Mucosa of descending colon (tissue), 3 donors: ENCODE results near the gene PANX2. TPM values are rescaled to one million over a fixed set of nuclear protein-coding genes. Genes with fewer than 3 reads are reported as not detected.

Source experiments
- ATAC-seq: fragments of 200-7000 bp; cut with Tn5 transposase; one replicate; pipeline ENCODE4 v1.9.1; 2020; ENCODE audit warnings: mild to moderate bottlenecking, moderate library complexity
- DNase-seq, 3 donors: peaks; one replicate each; pipeline ENCODE4 v3.0.0-alpha.2; 2020
- H3K36me3 ChIP-seq: fragments of 200-600 bp; one replicate; pipeline ENCODE4 v1.8.0; 2021; ENCODE audit warnings: low read depth, mild to moderate bottlenecking
- H3K4me1 ChIP-seq: fragments of 200-600 bp; one replicate; pipeline ENCODE4 v1.8.0; 2021; ENCODE audit warnings: low read depth, mild to moderate bottlenecking
- H3K4me3 ChIP-seq: fragments of 200-600 bp; one replicate; pipeline ENCODE4 v1.8.0; 2021; ENCODE audit warnings: mild to moderate bottlenecking
- H3K9me3 ChIP-seq: fragments of 200-600 bp; one replicate; pipeline ENCODE4 v1.8.0; 2021; ENCODE audit warnings: mild to moderate bottlenecking
- intact Hi-C, 2 donors: fragments of 100-400 bp; cut with DNase I in 1 of 2; cut with micrococcal nuclease in 1 of 2; formaldehyde crosslinking; loops; one replicate each; pipeline versions ENCODE4 v1.11.0 to v1.11.1; 2022; cut with DNase I, micrococcal nuclease
- long read RNA-seq, 2 donors: library from polyadenylated mRNA; unstranded; transcript quantifications; one replicate each; pipeline ENCODE4 v2.0.0, GENCODE V29; 2019 to 2021
- total RNA-seq, 3 donors: library from RNA; stranded (reverse); fragmentation: NEBNext Ultra II Directional in 2 of 3; extraction: Animal tissue kit (Norgen Biotek cat#: 25700) in 2 of 3; gene quantifications; one replicate each; pipeline versions ENCODE4 v1.2.1 to v1.2.4, GENCODE V29; 2021 to 2023
- TF ChIP-seq, protein P1 (sequence below): fragments of 200-600 bp; IDR thresholded peaks from one replicate; pipeline ENCODE4 v1.8.0; 2022; ENCODE audit warnings: antibody characterized with exemption, mild to moderate bottlenecking
- donor health status: DM: no; HTN: no; CAD: no; lungs with moderate emphysema.
- donor health status: DM: no; HTN: no; CAD: no.
- donor health status: DM: no; HTN: yes; CAD: no.

The PANX2 gene, protein sequence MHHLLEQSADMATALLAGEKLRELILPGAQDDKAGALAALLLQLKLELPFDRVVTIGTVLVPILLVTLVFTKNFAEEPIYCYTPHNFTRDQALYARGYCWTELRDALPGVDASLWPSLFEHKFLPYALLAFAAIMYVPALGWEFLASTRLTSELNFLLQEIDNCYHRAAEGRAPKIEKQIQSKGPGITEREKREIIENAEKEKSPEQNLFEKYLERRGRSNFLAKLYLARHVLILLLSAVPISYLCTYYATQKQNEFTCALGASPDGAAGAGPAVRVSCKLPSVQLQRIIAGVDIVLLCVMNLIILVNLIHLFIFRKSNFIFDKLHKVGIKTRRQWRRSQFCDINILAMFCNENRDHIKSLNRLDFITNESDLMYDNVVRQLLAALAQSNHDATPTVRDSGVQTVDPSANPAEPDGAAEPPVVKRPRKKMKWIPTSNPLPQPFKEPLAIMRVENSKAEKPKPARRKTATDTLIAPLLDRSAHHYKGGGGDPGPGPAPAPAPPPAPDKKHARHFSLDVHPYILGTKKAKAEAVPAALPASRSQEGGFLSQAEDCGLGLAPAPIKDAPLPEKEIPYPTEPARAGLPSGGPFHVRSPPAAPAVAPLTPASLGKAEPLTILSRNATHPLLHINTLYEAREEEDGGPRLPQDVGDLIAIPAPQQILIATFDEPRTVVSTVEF
- under 1 TPM in 1 of 3 donors, not detected in 2; 0.44 TPM for total RNA-seq
- long read RNA-seq, donor 1, partial matches to known transcripts, result 0 of 2 reads
- long read RNA-seq, donor 1, other reads (novel, unspliced or antisense), result 2 of 2 reads
- long read RNA-seq, donor 2, result 0 reads

DNA sequence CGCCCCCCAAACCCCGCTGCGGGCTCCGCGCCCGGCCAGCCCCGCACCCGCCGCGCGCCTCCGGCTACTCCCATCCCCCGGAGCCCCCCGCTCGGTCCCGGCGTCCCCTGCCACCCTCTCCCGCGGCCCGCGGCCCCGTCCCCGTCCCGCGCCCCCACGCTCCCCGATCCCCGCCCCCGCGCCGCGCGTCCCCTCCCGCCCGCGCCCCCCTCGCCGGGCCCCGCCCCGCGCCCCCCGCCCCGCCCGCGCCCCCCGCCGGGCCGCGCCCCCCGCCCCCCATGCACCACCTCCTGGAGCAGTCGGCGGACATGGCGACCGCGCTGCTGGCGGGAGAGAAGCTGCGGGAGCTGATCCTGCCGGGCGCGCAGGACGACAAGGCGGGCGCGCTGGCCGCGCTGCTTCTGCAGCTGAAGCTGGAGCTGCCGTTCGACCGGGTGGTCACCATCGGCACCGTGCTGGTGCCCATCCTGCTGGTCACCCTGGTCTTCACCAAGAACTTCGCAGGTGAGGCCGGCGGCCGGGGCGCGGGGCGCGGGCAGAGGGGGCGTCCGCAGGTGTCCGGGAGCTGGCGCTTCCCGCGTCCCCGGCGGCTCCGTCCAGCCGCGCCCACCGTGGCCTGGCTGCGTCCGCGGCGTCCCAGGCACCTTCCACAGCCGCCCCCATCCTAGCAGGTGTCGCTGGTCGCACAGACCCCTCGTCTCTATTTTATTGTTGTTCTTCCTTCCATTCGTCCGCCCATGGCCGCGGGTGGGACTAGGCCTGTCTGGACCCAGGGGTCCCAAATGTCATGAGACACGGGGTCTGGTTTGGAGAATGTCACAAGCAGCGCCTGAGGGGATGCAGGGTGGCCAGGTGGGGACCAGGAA, at the start of gene PANX2:
Gene PANX2, plus strand, starts transcription at position 279 of the 866 bp plus-strand sequence. Its CDS starts 0 bp downstream, at position 279.
- Histone ChIP-seq H3K4me1 (peaks cover 2% of the 10 kb centered on the region), H3K4me3 (no peak within 1 kb of the TSS), H3K9me3 (no peaks in the 10 kb centered on the region), H3K36me3 (no peaks in the 10 kb centered on the region)
- peak in 1 of 3 donors; percentile 38 for DNase-seq
- intact Hi-C loops, result no loop called here
- TF ChIP-seq, protein P1, sequence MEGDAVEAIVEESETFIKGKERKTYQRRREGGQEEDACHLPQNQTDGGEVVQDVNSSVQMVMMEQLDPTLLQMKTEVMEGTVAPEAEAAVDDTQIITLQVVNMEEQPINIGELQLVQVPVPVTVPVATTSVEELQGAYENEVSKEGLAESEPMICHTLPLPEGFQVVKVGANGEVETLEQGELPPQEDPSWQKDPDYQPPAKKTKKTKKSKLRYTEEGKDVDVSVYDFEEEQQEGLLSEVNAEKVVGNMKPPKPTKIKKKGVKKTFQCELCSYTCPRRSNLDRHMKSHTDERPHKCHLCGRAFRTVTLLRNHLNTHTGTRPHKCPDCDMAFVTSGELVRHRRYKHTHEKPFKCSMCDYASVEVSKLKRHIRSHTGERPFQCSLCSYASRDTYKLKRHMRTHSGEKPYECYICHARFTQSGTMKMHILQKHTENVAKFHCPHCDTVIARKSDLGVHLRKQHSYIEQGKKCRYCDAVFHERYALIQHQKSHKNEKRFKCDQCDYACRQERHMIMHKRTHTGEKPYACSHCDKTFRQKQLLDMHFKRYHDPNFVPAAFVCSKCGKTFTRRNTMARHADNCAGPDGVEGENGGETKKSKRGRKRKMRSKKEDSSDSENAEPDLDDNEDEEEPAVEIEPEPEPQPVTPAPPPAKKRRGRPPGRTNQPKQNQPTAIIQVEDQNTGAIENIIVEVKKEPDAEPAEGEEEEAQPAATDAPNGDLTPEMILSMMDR, result no peak
- no peak for ATAC-seq

DNA sequence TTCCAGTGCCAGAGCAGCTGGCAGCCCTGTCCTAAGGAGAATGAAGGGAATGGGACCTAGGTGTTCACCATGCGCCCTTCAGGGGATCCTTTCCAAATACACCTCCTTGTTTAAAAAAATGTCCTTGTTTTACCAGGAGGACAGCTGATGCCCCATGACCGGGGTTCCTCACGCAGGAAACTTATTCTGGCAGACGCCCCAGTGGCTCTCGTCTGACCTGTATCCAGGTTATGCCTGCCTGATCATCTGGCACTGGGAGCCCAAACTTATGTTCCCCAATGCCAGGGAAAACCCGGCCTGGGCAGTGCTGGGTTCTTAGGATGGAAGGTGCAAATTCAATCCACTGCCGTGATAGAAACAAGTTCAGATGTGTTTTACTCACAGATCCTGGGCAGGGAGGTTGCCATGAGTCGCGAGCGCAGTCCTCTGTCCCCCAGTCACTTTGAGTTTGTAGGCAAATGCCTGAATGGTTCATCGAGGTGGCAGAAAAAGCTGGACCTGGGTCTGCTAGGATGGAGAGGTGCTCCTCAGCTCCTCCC, 49.3 kb upstream of the PANX2 start:
- DNase-seq, result no peak
- intact Hi-C loops, result no loop called here
- Histone ChIP-seq H3K4me1 (no peaks in the 10 kb centered on the region), H3K4me3 (no peak overlapping the region), H3K9me3 (peaks cover 4% of the 10 kb centered on the region), H3K36me3 (no peaks in the 10 kb centered on the region)
- no peak for ATAC-seq
- TF ChIP-seq, protein P1, result no peak

DNA sequence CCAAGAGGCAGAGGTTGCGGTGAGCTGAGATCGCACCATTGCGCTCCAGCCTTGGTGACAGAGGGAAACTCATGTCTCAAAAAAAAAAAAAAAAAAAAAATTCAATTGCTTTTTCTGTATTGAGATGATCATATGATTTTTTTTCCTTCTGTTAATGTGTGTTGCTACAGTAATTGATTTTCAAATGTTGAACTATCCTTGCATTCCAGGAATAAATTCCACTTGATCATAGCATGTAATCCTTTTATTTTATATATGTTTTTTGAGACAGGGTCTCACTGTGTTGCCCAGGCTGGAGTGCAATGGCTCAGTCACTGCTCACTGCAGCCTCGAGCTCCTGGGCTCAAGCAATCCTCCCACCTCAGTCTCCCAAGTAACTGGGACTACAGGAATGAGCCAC, 47.4 kb upstream of the PANX2 start:
- TF ChIP-seq, protein P1, result no peak
- intact Hi-C loops, result no loop called here
- Histone ChIP-seq H3K9me3 (peaks cover 4% of the 10 kb centered on the region), H3K4me1 (no peaks in the 10 kb centered on the region), H3K36me3 (no peaks in the 10 kb centered on the region), H3K4me3 (no peak overlapping the region)
- ATAC-seq (no peak), DNase-seq (no peak)

DNA sequence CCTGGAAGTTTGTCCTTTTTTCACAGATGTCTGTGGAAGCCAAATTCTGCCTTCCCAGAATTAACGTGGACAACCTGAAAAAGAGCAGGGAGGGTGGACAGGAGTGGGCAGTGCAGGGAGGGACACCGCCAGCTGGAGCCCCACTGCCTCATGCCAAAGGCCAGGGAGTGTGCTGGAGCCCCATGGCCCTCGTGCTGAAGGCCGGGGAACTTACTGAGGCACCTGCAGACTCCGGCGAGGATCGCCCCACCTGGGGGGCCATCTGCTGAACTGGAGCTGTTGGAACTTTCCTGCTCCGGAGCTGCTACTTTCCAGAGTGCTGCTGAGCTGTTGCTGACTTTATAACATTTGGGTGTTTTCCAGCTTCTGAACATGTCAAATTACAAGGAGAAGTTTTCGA, 45.5 kb upstream of the PANX2 start:
- ATAC-seq (no peak), DNase-seq (no peak)
- intact Hi-C loops, result no loop called here
- H3K36me3 ChIP-seq, result no peaks in the 10 kb centered on the region
- TF ChIP-seq, protein P1, result no peak
- peaks cover 4% of the 10 kb centered on the region for H3K9me3 ChIP-seq
- no peaks in the 10 kb centered on the region for H3K4me1 ChIP-seq
- H3K4me3 ChIP-seq, result no peak overlapping the region

DNA sequence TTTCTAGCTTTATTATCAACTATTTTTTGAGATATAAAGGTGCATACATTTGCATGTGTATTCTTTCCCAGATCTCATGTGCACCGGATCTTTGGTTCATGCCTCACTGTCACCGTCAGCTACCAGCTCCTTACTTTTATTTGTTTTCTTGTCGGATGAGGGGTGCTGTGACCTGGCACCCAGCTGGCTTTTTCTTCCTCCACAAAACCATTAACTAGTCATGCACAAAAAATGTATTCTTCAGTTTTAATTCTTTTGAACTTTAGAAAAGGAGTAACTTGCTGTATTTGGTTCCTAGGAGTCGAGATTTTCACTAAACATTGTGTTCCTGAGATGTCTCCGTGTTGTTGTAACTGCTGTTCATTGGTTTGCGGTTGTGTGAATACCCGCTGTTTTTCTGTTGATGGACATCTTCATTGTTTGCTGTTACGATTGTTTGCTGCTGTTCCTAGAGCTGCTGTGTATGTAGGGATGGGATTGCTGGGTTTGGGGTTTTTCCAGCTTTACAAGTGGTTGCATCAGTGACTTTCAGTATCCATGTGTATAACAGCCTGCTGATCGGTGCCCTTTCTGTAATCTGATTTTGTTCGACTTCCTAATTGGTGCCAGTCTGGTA, 41.3 kb upstream of the PANX2 start:
- ATAC-seq, result no peak
- intact Hi-C loops, result no loop called here
- TF ChIP-seq, protein P1, result no peak

More for the DNA sequence above, 41.3 kb upstream of the PANX2 start:
- Histone ChIP-seq H3K4me3 (no peak overlapping the region), H3K4me1 (no peaks in the 10 kb centered on the region), H3K9me3 (no peaks in the 10 kb centered on the region), H3K36me3 (no peaks in the 10 kb centered on the region)
- no peak for DNase-seq
